ENCODE results near the gene SPATS2.
A peak's percentile ranks its signal among the peaks of the same experiment; 100 is the strongest.
"Not testable (repeated sequence)": the region's sequence is repeated elsewhere in the genome, so short reads cannot be mapped to it uniquely, and the experiment has no call there.

Gene SPATS2

GRCh38 chr12:49352351-49352750 is 14.9 kb upstream of the SPATS2 start:
- no peak for DNase-seq (ENCODE audit: low read depth)

GRCh38 chr12:49355913-49356312 is 11.3 kb upstream of the SPATS2 start:
- DNase-seq (ENCODE audit: low read depth) = no peak

DNA sequence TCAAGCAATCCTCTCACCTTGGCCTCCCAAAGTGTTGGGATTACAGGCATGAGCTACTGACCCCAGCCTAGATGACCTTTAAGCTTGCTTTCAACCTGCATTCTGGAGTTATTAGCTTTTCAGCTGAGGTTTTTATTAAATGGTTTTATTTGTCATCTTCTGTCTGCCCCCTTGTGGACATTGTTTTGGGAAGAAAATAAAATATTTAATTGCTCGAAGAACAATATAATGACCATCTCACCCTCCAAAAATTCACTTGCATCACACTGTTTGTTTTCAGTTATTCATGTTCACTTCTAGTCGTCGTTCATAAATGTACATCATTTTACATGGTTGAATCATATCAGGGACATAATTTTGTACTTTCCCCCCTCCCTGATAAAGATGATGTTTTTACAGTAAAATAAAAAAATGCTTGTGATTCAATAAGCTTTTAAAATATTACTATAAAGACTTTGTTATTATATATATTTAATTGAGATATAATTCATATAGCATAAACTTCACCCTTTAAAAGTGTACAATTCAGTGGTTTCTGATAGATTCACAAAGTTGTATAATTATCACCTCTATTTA is 10.1 kb upstream of the SPATS2 start:
- DNase-seq (ENCODE audit: low read depth) = no peak

GRCh38 chr12:49358483-49359141 is 8.7 kb upstream of the SPATS2 start:
- DNase-seq (ENCODE audit: low read depth) = no peak

DNA sequence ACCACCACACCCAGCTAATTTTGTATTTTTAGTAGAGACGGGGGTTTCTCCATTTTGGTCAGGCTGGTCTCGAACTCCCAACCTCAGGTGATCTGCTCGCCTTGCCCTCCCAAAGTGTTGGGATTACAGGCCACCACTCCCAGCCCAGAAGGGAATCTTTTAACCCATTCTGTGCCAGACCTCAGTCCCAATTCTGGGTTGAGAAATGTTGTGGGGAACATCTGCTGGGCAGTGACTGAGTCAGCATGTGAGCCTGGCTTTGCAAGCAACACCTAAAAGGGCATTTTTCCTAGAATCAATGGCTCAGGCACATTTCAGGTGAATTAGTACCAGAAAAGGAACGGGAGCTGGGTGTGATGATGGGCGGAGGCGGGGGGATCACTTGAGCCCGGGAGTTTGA is 7.6 kb upstream of the SPATS2 start:
- no peak for DNase-seq (ENCODE audit: low read depth)

DNA sequence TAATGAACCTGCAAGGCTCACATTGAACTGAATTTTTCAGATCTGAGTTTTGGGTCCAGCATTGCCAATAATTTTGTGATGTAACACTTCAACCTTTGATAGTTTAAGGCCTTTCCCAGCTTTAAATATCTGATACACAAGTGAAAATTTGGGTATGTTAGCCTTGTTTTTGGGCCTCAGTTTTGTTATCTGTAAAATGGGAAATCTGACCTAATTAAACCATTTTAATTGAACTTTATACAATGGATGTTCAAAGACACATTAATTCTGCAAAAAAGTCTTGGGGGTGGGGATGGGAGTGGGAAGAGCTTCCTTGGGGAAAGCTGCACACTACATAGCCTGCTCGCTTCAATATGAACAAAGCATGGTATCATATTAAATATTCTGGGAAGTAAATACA is 5.2 kb upstream of the SPATS2 start:
- DNase-seq (ENCODE audit: low read depth) = no peak

DNA sequence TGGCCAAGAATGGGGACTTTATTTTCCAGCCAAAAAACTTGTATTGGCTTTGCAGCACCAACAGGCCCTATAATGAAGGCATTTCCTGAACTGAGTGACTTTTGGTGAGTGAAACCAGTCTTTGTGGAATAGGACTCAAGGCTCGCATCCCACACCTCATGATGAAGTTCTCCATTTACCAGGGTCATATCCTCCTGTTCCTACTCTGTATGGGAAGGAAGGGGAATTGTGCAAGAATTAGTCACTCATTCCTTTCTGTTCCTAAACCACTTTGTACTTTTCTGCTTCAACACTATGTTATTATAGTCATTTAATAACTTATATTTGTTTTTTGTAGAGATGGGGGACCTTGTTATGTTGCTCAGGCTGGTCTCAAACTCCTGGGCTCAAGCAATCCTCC is 2.3 kb upstream of the SPATS2 start:
- DNase-seq (ENCODE audit: low read depth) = no peak

GRCh38 chr12:49365542-49365941 is 1.7 kb upstream of the SPATS2 start:
- DNase-seq (ENCODE audit: low read depth) = no peak

- no peak for DNase-seq (ENCODE audit: low read depth)
Measured at GRCh38 chr12:49366096-49366651, 1.1 kb upstream of the SPATS2 start.

DNA sequence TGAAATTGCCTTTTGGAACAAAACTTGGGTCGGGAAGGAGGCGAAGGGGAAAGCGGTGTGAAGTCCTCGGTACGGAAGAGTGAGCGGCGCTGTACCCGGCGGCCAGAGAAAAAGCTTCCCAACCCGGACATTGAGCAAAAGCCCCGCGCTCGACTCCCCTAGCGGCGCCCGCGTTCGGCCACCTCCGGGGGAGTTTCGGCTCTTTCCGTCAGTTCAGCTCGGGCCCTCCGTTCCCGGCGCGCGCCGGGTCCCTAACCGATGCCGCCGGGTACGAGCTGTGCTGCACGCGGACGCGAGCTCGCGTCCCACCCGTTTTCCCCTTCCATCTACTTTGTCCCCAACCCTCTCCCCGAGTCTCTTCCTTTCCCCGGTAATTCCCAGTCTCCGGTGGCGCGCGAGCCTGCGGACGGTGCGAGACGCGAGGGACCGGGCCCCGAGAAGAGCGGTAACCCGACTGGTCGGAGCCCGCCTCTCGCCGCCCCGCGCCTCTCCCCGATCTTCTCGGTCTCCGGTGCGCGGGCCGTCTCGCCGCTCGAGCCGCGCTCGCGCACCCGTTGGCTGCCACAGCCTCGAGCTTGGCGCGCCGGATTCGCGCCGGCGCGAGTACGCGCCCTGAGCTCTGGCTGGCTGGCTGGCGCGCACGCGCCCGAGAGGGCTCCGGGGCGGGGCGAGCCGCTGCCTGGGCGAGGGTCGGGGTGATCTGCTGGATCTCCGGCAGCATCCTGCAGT is 446 bp upstream of the SPATS2 start:
- peak; percentile 75 for DNase-seq (ENCODE audit: low read depth)

DNA sequence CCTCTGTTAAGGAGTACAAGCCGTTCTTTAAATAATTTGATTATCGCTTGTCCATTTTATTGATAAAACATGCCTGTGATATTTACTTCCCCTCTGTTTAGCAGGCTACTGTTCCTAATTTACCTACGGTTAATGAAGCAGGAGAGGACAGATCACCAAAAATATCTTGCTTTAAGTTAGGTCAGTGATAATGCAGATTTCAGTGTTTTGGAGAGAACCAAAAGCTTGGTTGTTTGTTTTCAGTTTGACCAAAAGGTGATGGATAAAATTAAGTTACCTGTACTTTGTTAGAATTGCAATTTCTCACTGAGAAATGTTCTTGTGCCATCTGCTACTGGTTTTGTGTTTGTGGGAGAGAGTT is 958 bp downstream of the SPATS2 start:
- DNase-seq (ENCODE audit: low read depth) = no peak

GRCh38 chr12:49369411-49370145 is 2.3 kb downstream of the SPATS2 start:
- no peak for DNase-seq (ENCODE audit: low read depth)

- no peak for DNase-seq (ENCODE audit: low read depth)
Measured at GRCh38 chr12:49370539-49370938, 3.3 kb downstream of the SPATS2 start.

DNA sequence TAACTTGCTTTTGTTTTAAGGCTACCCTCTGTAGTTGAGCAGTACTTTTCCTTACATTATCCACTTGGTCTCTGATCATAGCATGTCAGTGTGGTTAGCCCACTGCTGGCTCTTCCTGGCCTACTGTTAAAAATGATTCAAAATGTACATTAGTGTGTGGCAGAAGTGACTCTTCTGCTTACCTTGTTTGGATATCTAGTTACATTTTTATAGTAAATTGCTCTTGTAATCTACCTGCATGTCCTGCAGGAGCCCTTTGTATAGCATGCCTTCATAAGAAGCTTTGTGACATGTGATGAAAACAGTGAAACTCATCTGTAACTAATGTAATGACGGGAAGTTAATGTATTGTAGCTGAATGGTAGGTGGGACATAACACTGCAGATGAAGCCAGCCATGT is 8.1 kb downstream of the SPATS2 start:
- DNase-seq (ENCODE audit: low read depth) = no peak

GRCh38 chr12:49377386-49377785 is 10.1 kb downstream of the SPATS2 start:
- DNase-seq (ENCODE audit: low read depth) = no peak

- not testable (repeated sequence) for DNase-seq (ENCODE audit: low read depth)
Measured at GRCh38 chr12:49380184-49380583, 12.9 kb downstream of the SPATS2 start.

DNA sequence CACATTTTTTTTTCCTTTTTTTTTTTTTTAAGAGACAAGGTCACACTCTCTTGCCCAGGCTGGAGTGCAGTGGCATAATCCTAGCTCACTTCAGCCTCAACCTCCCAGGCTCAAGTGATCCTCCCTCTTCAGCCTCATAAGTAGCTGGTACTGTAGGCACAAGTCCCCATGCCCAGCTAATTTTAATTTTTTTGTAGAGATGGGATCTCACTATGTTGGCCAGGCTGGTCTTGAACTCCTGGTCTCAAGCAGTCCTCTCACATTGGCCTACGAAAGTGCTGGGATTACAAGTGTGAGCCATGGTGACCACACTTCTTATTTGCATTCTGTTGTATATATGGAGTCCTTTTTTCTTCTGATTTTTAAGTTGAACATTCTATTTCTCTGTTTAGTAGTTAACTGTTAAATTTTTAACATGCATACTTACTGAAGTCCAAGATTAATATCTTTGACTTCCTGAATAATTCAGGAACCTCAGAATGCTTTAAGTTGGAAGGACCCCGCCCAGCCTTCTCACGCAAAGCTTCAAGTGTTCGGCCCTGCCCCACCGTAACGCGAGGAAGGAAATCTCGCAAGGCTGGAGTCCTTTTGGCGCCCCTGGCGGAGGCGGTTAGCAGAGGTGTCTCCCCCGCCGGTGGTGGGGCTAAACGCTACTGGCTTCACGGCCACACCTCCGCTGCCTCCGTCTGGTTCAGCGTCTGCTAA is 21.6 kb downstream of the SPATS2 start:
- DNase-seq (ENCODE audit: low read depth) = peak; percentile 52

DNA sequence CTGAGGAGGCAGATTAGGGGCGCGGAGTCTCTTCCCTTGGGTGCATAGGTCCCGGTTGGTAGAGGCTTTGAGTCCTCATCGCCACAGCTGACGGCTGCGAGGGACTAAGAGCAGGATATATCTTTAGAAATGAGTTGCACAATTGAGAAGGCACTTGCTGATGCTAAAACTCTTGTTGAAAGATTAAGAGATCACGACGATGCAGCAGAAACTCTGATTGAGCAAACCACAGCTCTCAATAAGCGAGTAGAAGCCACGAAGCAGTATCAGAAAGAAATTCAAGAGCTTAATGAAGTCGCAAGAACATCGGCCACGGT is 22.1 kb downstream of the SPATS2 start:
- DNase-seq (ENCODE audit: low read depth) = no peak

DNA sequence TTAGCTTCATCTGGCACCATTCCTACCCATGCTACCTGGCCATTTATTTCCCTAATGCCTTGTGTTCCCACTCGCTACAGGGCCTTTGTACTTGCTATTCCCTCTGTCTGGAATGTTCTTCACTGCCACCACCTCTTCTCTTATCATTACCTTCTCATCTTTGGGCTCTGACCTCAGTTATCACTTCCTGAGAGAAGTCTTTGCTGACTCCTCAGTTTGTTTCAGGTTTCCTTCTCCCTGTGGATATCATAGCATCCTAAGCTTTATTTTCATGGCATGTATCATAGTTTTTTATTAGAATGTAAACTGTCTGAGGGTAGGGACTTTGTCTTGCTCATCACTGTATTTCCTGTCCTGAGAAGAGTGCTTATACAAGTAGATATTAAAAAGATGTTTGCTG is 29.7 kb downstream of the SPATS2 start:
- no peak for DNase-seq (ENCODE audit: low read depth)

DNA sequence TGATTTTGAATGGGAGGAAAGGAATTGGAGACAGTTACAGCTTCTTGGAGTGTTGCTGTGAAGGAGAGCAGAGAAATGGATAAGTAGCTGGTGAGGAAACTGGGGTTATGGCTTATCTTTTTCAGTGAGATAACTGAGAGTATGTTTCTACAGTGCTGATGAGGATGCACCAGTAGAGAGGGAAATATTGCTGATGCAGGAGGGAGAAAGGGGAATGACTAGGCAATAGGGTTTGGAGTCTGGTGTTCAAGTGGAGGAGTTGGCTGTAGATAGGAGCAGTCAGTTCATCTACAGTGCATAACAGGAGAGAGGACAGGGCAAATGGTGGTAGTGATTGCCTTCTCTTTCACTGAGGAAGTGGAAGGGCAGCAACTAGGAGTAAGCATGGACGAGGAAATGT is 33.0 kb downstream of the SPATS2 start:
- no peak for DNase-seq (ENCODE audit: low read depth)

GRCh38 chr12:49403971-49404450 is 36.7 kb downstream of the SPATS2 start:
- no peak for DNase-seq (ENCODE audit: low read depth)

- no peak for DNase-seq (ENCODE audit: low read depth)
Measured at GRCh38 chr12:49404956-49405355, 37.7 kb downstream of the SPATS2 start.

Measured in activated T-helper 1 cell treated with Interleukin-2 at 50 U/mL for 16 hours (primary cell).